Common myeloid progenitor, CD34-positive (primary cell): ENCODE measurements around the gene INCENP.

Source experiments
- CTCF ChIA-PET: fragments of 350-600 bp; sonication (Branson Sonifier 250); formaldehyde crosslinking; loops from one replicate; lab custom pipeline; 2021; ENCODE audit warnings: antibody characterized with exemption; lab: Charles Lee
- POLR2A ChIA-PET: fragments of 350-600 bp; sonication (Branson Sonifier 250); formaldehyde crosslinking; loops from one replicate; lab custom pipeline; 2021; ENCODE audit warnings: antibody characterized with exemption; lab: Charles Lee
- DNase-seq, 3 donors: peaks; one replicate each; pipeline versions ENCODE4 v3.0.0 to v3.0.0-alpha.2; 2013
- H3K27ac ChIP-seq, 2 experiments: 1 replicate in 1 of 2; 2 replicates in 1 of 2; pipeline ENCODE4 v1.7.0; 2013; ENCODE audit warnings: inconsistent platforms in 2 of 2, low read length in 2 of 2, mild to moderate bottlenecking in 2 of 2, low read depth in 1 of 2, moderate library complexity in 1 of 2; ENCODE audit not compliant: severe bottlenecking in 2 of 2, insufficient read depth in 1 of 2, poor library complexity in 1 of 2
- H3K27me3 ChIP-seq, 5 experiments: replicated peaks in 2 of 5; 1 replicate in 3 of 5; 2 replicates in 2 of 5; pipeline versions ENCODE4 v1.6.1 to v1.7.0; 2013; ENCODE audit warnings: low read length in 4 of 5, mild to moderate bottlenecking in 2 of 5, moderate library complexity in 2 of 5, inconsistent platforms in 1 of 5; ENCODE audit not compliant: insufficient read depth in 5 of 5, control insufficient read depth in 4 of 5
- H3K36me3 ChIP-seq, 4 experiments: 1 replicate in 2 of 4; 2 replicates in 2 of 4; pipeline versions ENCODE4 v1.6.1 to v1.7.0; 2013; ENCODE audit warnings: low read length in 3 of 4, control low read depth in 1 of 4, mild to moderate bottlenecking in 1 of 4; ENCODE audit not compliant: control insufficient read depth in 4 of 4, insufficient read depth in 4 of 4
- H3K4me1 ChIP-seq, 4 experiments: 1 replicate in 3 of 4; 2 replicates in 1 of 4; pipeline versions ENCODE4 v1.6.1 to v1.7.1; 2013; ENCODE audit warnings: low read length in 3 of 4, mild to moderate bottlenecking in 3 of 4, control low read depth in 1 of 4, inconsistent platforms in 1 of 4, moderate library complexity in 1 of 4; ENCODE audit not compliant: control insufficient read depth in 4 of 4, insufficient read depth in 4 of 4; ENCODE audit errors: control extremely low read depth in 1 of 4
- H3K4me3 ChIP-seq, 7 experiments: 1 replicate in 4 of 7; 2 replicates in 3 of 7; pipeline versions ENCODE4 v1.5.1 to v1.7.0; 2013; ENCODE audit warnings: mild to moderate bottlenecking in 7 of 7, low read length in 6 of 7, moderate library complexity in 6 of 7, inconsistent platforms in 2 of 7, low read depth in 2 of 7, control low read depth in 1 of 7; ENCODE audit not compliant: insufficient read depth in 4 of 7, control insufficient read depth in 1 of 7; ENCODE audit errors: extremely low read depth in 1 of 7
- H3K9me3 ChIP-seq, 5 experiments: 1 replicate in 4 of 5; 2 replicates in 1 of 5; pipeline versions ENCODE4 v1.6.1 to v1.7.1; 2013; ENCODE audit warnings: low read length in 4 of 5, mild to moderate bottlenecking in 2 of 5, inconsistent platforms in 1 of 5, low read depth in 1 of 5, moderate library complexity in 1 of 5; ENCODE audit not compliant: control insufficient read depth in 4 of 5, insufficient read depth in 2 of 5; ENCODE audit errors: control extremely low read depth in 1 of 5
- WGBS: methylation state at CpG from one replicate; pipeline ENCODE4 v1.1.5; 2013; ENCODE audit not compliant: insufficient coverage; 5-methylcytosine and 5-hydroxymethylcytosine counted together

Gene INCENP

GRCh38 chr11:62127941-62128770 lies 4.3 kb downstream of the INCENP start:
- CTCF ChIA-PET: interaction anchor here (1.3 kb wide), 1 partner anchor 23 kb away, joined by 3 read pairs; no protein-coding TSS in a partner anchor
- H3K36me3 ChIP-seq: peaks cover 7 to 60% (median 37%) of the 10 kb centered on the region in 4 experiments

GRCh38 chr11:62128835-62129234 lies 5.0 kb downstream of the INCENP start:
- DNase-seq: no peak
- Histone ChIP-seq H3K36me3 (peaks cover 7 to 67% (median 42%) of the 10 kb centered on the region in 4 experiments), H3K27ac (no peak overlapping the region), H3K27me3 (no peaks in the 10 kb centered on the region), H3K4me1 (peaks cover 7 to 19% (median 18%) of the 10 kb centered on the region in 4 experiments), H3K9me3 (no peaks in the 10 kb centered on the region), H3K4me3 (no peak overlapping the region)
- POLR2A ChIA-PET: no interaction called here
- 95% methylated on average over 6 of the region's 7 CpGs for WGBS
- CTCF ChIA-PET: interaction anchor here (1.0 kb wide), 1 partner anchor 10 kb away, joined by 3 read pairs; no protein-coding TSS in a partner anchor

More at GRCh38 chr11:62127941-62128770, 4.3 kb downstream of the INCENP start:
- peak overlapping the region in 1 of 2 experiments; percentile 26 for H3K27ac ChIP-seq
- POLR2A ChIA-PET: no interaction called here
- H3K4me3 ChIP-seq: no peak overlapping the region
- H3K4me1 ChIP-seq: peaks cover 7 to 22% (median 20%) of the 10 kb centered on the region in 4 experiments
- 98% methylated on average over 10 of the region's 16 CpGs for WGBS
- no peaks in the 10 kb centered on the region for H3K27me3 ChIP-seq
- no peaks in the 10 kb centered on the region for H3K9me3 ChIP-seq
- no peak for DNase-seq

GRCh38 chr11:62129590-62130282 lies 5.9 kb downstream of the INCENP start:
- Histone ChIP-seq H3K27ac (no peak overlapping the region), H3K36me3 (peaks cover 7 to 69% (median 44%) of the 10 kb centered on the region in 4 experiments), H3K9me3 (no peaks in the 10 kb centered on the region), H3K4me3 (no peak overlapping the region), H3K27me3 (no peaks in the 10 kb centered on the region), H3K4me1 (peaks cover 5 to 13% (median 13%) of the 10 kb centered on the region in 4 experiments)
- WGBS: 98% methylated on average over 24 of the region's 28 CpGs
- CTCF ChIA-PET: interaction anchor here (0.9 to 1.6 kb wide), 3 partner anchors 11 to 243 kb away, joined by 3 to 5 read pairs (median 3); no protein-coding TSS in a partner anchor
- POLR2A ChIA-PET: no interaction called here
- no peak for DNase-seq

- no peaks in the 10 kb centered on the region for H3K9me3 ChIP-seq
- CTCF ChIA-PET: interaction anchor here (1.6 kb wide), 1 partner anchor 22 kb away, joined by 5 read pairs; no protein-coding TSS in a partner anchor
- DNase-seq: no peak
- no peak overlapping the region for H3K4me3 ChIP-seq
- H3K27ac ChIP-seq: no peak overlapping the region
- peaks cover 0 to 5% (median 5%) of the 10 kb centered on the region in 4 experiments for H3K4me1 ChIP-seq
- H3K27me3 ChIP-seq: no peaks in the 10 kb centered on the region
- peaks cover 7 to 75% (median 44%) of the 10 kb centered on the region in 4 experiments for H3K36me3 ChIP-seq
- 95% methylated on average over 27 of the region's 34 CpGs for WGBS
- POLR2A ChIA-PET: no interaction called here
Measured at GRCh38 chr11:62130283-62131169, 6.7 kb downstream of the INCENP start.

GRCh38 chr11:62131170-62131464 lies 7.3 kb downstream of the INCENP start:
- Histone ChIP-seq H3K4me1 (no peaks in the 10 kb centered on the region), H3K27me3 (no peaks in the 10 kb centered on the region), H3K27ac (no peak overlapping the region), H3K4me3 (no peak overlapping the region), H3K36me3 (peaks cover 7 to 78% (median 45%) of the 10 kb centered on the region in 4 experiments), H3K9me3 (no peaks in the 10 kb centered on the region)
- ChIA-PET POLR2A (no interaction called here), CTCF (interaction anchor here (1.6 kb wide), 1 partner anchor 23 kb away, joined by 5 read pairs; no protein-coding TSS in a partner anchor)
- DNase-seq: no peak
- 93% methylated on average over 5 of the region's 6 CpGs for WGBS

- POLR2A ChIA-PET: no interaction called here
- CTCF ChIA-PET: interaction anchor here (0.8 kb wide), 1 partner anchor 15 kb away, joined by 3 read pairs; no protein-coding TSS in a partner anchor
- 90% methylated on average over 5 of the region's 6 CpGs for WGBS
Measured at GRCh38 chr11:62132191-62132590, 8.4 kb downstream of the INCENP start.

More at GRCh38 chr11:62132191-62132590, 8.4 kb downstream of the INCENP start:
- H3K27ac ChIP-seq: no peak overlapping the region
- peaks cover 7 to 82% (median 48%) of the 10 kb centered on the region in 4 experiments for H3K36me3 ChIP-seq
- no peak for DNase-seq
- no peaks in the 10 kb centered on the region for H3K27me3 ChIP-seq
- no peak overlapping the region for H3K4me3 ChIP-seq
- H3K4me1 ChIP-seq: no peaks in the 10 kb centered on the region
- no peaks in the 10 kb centered on the region for H3K9me3 ChIP-seq
